AG20443 (cell line): Measurements from ENCODE around the gene OCSTAMP.

ENCODE experiments used
- DNase-seq: peaks from one replicate; pipeline ENCODE4 v3.0.0; 2012; ENCODE audit warnings: low spot score, mixed read lengths

The OCSTAMP gene

DNA sequence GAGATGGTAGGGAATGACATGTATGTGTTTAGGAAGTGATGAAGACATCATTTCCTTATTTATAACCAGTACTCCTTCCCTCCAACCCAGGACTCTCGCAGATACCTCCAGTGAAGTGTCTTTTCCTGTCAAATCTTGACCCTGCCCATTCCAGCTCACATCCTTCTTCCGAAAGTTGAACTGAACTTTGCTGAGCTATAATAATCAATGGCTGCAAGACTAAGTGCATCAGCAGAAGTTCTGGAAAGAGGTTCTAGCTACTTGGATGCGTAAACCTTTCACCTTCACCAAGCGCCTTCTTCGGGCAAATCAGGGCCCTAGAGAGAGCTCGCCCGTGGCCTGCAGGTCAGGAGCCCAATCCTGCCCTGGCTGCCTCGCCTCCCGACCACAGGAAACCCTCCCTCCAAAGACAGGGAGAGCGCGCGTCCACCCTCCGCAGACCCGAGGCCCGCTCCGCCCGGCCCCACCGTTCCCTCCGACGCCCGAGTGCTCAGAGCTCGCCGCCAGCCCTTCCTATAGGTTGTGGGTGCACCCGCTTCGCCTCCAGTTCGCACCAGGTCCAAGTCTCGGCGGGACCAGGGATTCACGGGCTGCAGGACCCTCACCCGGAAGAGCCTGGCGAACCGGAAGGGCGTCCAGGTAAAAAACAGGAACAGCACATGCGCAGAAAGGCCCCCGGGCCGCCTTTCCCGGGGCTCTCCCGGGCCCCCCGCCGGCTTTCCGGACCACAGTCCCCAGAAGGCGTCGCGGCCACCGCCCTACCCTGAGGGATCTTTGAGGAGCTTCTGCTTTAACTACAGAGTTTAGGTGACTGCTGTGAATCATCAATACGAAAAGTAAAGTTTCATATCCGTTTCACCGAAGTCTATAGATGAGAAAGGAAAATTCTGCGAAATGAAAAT is 37.3 kb downstream of the OCSTAMP start, which contains the start of gene ZNF334:
ZNF334 (minus strand) TSS at position 617 of the 902 bp plus-strand sequence. CDS start 1,457 bp downstream, outside the sequence.
- DNase-seq = peak; percentile 70

DNA sequence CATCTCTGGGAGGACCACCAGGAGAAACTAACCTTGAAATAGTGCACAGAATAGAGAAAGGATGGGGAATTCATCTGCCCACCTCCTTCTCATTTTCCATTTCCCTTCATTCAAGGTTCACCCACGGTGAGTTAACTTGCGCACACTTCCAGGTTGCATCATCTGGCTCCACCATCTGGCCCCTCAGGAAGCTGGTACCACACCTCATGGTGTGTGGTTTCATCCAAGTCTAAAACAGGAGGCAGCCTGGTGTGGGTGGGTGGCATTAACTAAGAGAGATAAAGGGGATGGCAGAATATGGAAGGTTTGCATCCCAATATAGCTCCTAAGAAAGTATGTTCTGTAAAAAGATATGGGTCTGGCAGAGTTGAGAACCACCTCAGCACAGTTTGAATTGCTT is 40.9 kb downstream of the OCSTAMP start:
- DNase-seq = no peak

DNA sequence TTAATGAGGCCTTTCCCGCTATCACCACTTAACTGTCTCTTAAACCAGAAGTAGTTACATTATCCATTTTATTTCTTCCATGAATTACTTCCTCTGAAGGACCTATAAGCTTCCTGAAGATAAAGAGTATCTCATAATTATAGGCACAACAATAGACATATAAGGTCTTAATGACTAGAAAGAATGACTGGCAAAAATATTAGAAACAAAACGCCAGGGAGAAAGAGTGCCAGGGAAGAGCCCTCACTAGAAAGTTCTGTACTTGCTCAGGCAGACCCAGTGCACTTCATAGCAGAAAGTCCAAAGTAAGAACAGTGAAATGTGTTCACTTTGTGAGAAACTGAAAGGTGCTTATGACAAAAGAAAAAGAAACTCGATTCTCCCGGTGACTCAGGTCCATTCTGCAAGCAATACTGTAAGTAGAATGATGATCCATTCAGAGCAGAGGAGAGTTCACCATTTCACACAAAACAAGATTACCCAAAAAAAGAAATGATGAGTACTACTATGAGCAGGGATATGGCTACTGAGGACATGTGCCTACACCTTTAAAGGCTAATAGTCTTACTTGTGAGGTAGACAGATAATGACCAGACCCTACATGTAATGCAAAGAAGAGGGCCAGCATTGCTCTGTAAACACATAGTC is 42.6 kb downstream of the OCSTAMP start:
- DNase-seq = no peak

DNA sequence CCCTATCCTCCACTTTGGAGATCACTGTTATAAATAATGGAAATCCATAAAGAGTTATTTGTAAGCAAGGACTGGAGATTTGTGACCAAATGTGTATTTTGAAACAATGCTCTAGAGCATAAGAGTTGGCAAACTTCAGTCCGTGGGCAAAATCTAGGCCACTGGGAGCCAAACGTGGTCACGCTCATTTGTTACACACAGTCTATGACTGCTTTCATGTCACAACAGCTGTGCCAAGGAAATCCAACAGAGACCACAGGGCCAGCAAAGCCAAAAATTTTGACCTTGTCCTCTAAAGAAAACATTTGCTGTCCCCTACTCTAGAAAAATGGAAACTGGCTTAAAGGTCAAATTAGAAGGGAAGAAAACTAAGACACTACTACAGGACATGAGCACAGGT is 44.9 kb downstream of the OCSTAMP start:
- DNase-seq = no peak

DNA sequence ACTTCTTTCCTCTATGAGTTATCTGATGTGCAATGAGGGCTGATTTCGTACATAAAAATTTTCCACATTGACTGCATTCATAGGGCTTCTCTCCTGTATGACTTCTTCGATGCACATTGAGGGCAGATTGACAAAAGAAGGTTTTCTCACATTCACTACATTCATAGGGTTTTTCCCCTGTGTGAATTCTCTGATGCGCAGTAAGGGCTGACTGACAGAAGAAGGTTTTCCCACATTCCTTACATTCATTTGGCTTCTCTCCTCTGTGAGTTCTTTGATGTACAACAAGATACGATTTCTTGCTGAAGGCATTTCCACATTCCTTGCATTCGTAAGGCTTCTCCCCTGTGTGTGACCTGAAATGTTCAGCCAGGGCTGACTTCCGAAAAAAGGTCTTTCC is 48.5 kb downstream of the OCSTAMP start:
- DNase-seq = no peak

DNA sequence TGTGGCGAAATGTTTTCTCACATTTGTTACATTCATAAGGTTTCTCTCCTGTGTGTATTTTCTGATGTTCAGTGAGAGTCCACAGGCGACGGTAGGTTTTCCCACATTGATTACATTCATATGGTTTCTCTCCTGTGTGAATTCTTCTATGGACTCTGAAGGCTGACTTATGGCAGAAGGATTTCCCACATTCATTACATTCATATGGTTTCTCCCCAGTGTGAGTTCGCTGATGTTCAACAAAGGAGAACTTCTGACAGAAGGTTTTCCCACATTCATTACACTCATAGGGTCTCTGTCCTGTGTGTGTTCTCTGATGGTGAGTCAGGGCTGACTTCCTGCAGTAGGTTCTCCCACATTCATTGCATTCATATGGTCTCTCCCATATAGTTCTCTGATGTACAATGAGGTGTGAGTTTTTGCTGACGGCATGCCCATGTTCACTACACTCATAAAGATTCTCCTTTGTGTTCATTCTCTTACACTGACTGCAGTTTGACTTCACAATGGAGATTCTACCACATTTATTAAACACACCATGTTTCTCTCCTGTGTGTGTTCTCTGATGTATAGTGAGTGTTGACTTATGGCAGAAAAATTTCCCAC is 49.0 kb downstream of the OCSTAMP start:
- no peak for DNase-seq

DNA sequence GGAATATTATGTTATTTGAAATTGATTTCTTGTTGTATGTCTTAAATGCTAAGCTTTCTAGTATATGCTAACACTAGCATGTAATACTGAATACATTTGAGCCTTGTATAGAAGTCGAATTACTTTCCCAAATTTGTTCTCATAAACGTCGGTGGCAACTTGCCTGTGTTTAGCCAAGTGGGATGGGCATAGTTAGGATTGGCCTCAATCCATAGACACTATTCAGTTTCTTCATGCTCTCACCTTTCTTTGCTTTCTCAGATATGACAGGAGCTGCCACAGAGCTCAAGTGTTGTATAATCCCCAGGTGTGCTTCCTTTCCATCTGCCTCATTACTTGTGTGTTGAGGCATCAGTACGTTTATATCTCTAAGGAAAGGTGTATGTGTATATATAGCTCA is 56.4 kb downstream of the OCSTAMP start:
- DNase-seq = no peak

DNA sequence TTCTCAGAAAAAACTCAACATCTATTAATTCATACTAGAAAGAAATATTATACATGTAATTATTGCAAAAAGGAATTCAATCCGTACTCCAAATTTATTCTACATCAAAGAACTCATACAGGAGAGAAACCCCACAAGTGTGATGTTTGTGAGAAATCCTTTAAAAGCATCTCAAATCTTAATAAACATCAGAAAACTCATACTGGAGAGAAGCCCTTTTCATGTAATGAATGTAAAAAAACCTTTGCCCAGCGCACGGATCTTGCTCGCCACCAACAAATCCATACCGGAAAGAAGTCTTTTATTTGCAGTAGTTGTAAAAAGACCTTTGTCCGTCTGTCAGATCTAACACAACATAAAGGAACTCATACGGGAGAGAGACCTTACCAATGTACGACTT is 59.1 kb downstream of the OCSTAMP start:
- no peak for DNase-seq
